T47D (cell line): ENCODE measurements around the gene TSPAN9.

Experiments
- DNase-seq, 2 experiments: peaks; one replicate each; pipeline versions ENCODE4 v3.0.0 to v3.0.0-alpha.2; 2011 to 2012; ENCODE audit warnings: low read depth in 1 of 2, low spot score in 1 of 2
- JUND ChIP-seq: IDR thresholded peaks from 2 replicates; pipeline ENCODE4 v1.6.1; 2012; ENCODE audit warnings: low read depth
- in situ Hi-C: cut with HindIII; loops from 2 replicates; pipeline ENCODE4 v1.10.0; 2016; ENCODE audit warnings: low sequenced_read_pairs, low pct_unique_long_range_greater_than_20kb

The TSPAN9 gene

DNA sequence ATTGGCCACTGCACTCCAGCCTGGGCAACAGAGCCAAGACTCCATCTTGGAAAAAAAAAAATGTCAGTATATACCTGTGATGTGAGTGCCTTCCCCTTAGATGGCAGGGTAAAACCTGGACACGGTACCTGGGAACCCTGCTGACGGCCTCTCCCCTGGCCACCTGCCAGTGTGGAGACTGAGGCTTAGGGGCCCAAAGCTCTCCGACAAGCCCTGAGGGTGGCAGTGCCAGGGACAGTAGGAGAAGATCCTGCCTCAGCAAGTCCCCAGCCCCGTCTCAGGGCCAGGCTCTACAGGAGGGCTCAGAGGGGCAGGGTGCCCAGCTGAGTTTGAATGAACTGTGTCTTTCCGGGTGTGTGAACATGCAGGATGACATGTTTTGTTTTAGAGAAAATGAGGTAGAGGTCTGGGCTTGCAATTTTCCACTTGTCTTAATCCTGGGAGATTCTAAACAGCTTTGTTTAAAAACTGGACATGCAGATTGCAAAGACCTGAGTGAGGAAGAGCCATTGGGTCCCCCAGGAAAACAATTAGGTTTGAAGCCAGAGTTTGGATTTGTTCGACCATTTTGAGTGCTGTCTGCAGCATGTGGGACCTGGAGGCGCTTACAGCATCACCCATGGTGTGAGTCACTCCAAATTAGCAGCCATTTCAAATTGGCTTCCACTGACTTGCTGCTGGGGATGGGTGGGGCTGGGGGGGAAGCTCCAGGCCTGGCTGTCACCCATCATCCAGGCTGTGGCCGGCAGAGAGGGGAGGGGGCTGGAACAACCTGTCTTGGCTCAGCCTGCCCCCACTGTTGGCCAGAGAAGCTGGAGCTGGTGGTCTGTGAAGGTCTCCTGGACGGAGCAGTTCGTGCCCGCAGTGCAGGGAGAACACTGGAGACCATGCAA is 10.8 kb downstream of the TSPAN9 start:
- DNase-seq, result no peak
- in situ Hi-C loops, result no loop called here
- no peak for TF ChIP-seq JUND

DNA sequence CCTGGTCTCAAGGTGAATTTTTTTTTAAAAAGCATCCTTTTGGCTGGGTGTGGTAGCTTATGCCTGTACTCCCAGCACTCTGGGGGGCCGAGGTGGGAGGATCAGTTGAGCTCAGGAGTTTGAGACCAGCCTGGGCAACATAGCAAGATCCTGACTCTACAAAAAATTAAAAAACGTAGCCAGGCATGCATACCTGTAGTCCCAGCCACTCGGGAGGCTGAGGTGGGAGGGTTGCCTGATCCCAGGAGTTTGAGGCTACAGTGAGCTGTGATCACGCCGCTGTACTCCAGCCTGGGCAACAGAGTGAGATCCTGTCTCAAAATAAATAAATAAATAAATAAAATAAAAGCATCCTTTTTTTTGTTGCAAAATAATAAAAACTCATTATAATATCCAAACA is 12.4 kb downstream of the TSPAN9 start:
- in situ Hi-C loops, result no loop called here
- no peak for DNase-seq
- TF ChIP-seq JUND, result no peak

DNA sequence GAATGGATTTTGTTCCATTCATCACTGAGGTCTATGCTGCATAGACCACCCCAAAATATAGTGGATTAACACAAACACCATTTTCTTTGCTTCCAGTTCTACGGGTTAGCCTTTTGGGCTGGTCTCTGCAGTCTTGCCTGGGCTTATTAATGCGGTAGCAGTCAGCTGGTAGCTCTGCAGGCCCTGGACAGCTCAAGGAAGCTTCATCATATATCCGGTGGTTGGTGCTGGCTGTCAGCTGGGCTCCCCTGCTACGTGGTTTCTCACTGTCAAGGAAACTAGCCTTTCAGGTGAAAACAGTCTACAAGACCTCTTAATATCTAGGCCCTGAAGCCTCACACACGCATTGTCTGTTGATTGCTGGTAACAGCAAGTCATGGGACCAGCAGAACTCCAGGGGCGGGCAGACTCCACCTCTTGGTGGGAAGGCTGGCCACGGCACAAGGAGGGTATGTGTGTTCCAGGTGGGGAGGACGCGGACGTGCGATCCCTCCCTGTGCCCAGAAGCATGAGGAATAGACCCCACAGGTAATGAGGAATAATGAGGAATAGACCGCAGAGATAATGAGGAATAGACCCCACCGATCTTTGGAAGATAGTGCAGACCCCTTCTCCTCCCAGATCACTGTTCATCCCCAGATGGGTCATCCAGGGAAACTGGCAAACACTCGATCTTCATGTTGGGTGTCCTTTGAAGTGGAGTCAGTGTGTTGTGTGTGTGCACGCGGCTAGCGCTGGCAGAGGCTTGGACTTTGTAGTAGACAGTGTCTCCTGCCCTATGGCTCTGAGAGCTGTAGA is 13.3 kb downstream of the TSPAN9 start:
- in situ Hi-C loops, result no loop called here
- no peak for TF ChIP-seq JUND
- no peak for DNase-seq

DNA sequence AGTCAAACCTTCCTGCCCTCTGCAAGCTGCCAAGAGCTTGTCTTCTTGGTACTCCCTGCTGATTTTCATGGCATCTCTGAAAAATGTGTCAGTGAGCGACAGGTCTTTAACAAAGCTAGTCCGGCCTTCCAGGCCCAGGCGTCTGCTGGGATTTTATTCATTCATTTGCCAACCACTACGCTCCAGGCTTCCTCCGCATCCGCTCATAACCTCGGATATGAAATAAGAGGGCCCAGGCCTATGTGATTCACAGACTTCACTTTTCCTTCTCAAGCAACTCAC is 13.8 kb downstream of the TSPAN9 start:
- TF ChIP-seq JUND, result no peak
- in situ Hi-C loops, result no loop called here
- DNase-seq, result no peak

DNA sequence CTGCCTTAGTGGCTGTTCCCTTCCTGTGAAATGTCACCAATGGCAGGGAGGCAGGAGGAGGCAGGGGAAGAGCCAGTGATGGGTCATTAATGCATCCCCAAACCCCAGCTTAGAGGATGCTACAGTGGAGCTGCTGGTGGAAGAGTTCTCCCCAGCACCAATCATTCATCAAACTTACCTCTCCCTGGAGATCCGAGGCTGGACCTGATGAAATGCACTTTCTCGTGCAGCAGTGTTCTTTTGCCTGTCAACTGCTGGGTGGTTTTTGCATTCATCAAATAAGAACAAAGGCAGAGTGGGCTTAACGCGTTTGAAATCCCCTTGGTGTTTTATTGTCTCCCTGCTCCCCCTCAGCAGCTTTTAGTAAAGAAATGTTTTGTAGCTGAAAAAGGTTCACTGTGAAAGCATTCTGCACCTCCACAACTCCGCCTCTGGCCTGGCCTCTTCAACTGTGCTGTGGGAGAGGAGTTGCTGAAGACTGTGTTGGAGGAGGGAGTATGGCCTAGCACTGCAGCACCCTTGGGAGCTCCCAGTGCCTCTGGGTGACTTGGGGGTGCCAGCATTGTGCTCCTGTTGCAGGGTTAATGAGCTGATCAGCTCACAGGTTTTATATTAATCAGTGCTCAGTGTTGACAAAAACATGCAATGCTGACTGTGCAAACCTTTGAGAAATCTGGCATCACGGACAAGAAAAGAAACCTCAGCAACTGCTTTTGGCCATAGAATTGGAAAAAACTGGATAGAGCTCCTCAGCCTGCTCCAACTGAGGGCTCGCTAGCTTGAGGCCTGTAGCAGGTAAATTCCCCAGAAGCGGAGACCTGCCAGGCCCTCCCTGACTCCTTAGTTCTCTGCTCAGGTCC is 14.4 kb downstream of the TSPAN9 start:
- no peak for DNase-seq
- TF ChIP-seq JUND, result no peak
- in situ Hi-C loops, result no loop called here

DNA sequence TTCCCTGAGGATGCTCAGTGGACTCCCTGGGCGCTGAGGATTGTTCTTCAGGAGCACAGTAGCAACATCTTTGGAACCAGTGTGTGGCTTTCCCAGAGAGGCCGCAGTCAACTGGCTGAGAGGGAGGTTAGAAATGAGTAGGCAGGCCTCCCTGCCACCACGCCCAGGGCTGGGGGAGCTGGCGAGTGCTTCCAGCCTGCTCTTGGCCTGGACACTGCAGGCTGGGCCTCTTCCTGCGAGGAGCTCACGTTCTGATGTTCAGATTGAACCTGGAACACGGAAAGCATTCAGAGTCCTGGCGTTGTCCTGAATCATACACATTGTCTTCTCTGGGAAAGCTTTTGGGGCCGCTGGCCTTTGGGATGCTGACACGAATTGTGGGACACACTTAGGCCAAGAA is 15.6 kb downstream of the TSPAN9 start:
- TF ChIP-seq JUND, result no peak
- DNase-seq, result no peak
- in situ Hi-C loops, result no loop called here

DNA sequence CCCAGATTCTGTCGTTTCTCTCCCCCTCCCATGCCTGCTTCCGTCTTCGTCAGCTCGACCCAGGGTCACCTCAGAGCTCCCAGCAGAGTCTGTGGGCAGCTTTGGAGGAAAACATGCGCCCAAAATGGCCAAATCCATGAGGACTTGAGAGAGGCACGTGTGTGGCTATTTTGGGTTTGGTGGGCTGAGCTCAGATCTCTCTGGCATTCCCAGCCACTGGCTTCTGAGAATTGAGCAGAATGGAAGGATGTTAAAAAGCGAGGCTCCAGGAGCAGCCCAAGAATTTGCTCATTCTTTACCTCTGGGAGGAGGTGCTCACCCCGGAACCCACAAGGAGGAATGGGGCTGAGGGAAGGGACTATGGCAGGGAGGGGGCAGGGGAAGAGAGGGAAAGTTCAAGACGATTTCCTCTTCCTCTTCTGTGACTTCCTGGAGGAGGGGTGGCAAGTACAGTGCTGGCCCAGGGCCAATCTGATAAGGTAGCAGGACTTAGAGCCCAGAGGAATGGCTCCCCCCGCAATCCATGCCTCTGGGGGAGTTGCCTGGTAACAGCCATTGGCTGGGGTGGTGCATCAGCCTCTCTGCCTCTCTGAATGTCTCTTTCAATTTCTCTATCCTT is 20.1 kb downstream of the TSPAN9 start:
- in situ Hi-C loops, result no loop called here
- DNase-seq, result no peak
- no peak for TF ChIP-seq JUND

DNA sequence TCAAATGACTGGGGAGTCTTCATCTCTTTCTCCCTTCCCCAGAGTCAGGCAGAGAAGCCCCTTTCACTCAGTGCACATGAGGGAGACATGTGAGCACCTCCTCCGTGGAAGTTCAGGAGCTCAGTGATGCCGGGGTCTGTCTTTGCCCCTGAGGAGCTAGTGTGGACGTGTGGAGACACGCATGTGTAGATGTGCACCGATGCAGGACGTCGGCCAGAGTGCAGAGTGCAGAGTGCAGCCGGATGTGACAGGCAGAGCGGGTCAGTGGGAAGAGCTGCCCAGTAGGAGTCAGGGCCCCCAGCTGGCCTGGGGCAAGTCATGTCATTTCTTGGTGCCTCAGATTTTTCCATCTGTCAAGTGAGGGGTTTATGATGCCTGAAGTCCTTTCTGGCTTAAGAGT is 20.7 kb downstream of the TSPAN9 start:
- in situ Hi-C loops, result no loop called here
- DNase-seq, result no peak
- TF ChIP-seq JUND, result no peak

DNA sequence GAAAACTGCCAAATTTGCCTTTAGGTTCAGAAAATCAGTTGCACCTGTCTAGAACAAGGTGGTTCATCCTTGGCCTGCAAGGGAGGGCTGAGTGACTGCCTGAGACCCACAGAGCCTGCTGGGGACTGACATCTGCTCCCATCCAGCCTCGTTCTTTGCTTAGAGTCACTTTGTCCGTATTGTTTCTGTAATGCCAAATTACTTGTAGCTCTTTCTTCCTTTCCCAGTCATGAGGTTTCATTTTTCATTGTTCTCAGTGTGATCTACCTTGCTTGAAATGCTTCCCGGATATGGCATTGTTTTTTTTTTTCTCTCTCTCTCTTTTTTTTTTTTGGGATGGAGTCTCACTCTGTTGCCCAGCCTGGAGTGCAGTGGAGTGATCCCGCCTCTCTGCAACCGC is 21.3 kb downstream of the TSPAN9 start:
- no peak for TF ChIP-seq JUND
- no peak for DNase-seq
- in situ Hi-C loops, result no loop called here

DNA sequence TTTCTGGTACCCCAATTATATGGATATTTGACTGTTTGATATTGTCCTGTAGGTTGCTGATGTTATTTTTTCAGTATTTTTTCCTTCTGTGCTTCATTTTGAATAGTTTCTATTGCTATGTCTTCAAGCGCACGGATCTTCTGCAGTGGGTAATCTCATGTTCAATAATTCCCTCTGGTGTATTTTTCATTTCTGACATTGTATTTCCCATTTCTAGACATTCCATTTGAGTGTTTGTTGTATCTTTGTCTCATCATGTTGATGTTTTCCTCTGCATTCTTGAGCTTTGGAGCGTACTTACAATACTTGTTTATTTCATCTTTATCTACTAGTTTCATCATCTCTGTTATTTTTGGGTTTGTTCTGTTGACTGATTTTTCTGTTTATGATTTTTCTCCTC is 22.0 kb downstream of the TSPAN9 start:
- TF ChIP-seq JUND, result no peak

DNA sequence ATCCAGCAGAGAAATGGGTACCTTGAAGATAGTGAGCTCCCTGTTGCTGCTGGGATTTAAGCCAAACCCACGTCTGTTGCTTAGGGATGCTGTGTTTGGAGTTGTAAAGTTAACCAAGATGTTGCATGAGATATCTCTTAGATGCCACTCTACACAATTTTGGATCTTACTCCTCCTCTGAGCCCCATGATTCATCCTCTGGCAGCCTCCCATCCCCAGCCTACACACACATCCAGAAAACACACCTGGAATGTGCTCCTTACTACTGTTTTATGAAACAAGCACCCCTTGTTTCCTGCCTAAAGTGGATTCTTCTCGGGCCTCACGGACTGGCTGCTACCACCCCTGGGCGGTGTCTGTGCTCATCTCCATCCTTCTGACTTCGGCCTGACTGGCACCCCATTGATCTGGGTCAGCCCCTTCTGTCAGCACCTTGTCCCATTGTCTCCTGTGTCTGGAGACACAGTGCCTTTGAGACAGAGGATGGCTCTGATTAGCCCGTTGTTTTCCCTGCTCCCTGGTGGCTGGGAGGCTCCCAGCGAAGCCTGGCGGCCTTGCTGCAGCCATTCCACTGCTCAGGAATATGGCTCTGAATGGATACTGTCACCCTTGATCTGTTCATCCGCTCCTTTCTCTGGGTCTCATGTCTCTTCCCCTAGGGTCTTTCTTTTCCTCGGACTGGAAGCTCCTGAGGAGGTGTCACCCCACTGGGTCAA is 24.3 kb downstream of the TSPAN9 start:
- in situ Hi-C loops, result no loop called here
- DNase-seq, result no peak
- no peak for TF ChIP-seq JUND

More for the DNA sequence above, 22.0 kb downstream of the TSPAN9 start:
- in situ Hi-C loops, result no loop called here
- DNase-seq, result no peak
